Natural killer cell (primary cell): ENCODE results near the gene ZMIZ1. TPM values are rescaled to one million over a fixed set of nuclear protein-coding genes. Genes with fewer than 3 reads are reported as not detected.

Experiments
- ATAC-seq, 3 donors: fragments of 150-1000 bp in 2 of 3; fragments of 200-7000 bp in 1 of 3; cut with Tn5 transposase; 1 replicate in 1 of 3; 2 replicates in 2 of 3; pipeline ENCODE4 v1.10.0; 2021; ENCODE audit warnings: mild to moderate bottlenecking in 2 of 3, moderate library complexity in 2 of 3
- DNase-seq, 2 donors: peaks; one replicate each; pipeline versions ENCODE4 v3.0.0 to v3.0.0-alpha.2; 2013 to 2021; ENCODE audit warnings: mixed read lengths in 1 of 2
- H3K27ac ChIP-seq: one replicate; pipeline ENCODE4 v1.5.1; 2013; ENCODE audit warnings: mild to moderate bottlenecking, low read length
- H3K27me3 ChIP-seq: one replicate; pipeline ENCODE4 v1.6.1; 2013; ENCODE audit warnings: low read length; ENCODE audit not compliant: control insufficient read depth, insufficient read depth
- H3K36me3 ChIP-seq: one replicate; pipeline ENCODE4 v1.6.1; 2013; ENCODE audit warnings: low read length; ENCODE audit not compliant: control insufficient read depth, insufficient read depth
- H3K4me1 ChIP-seq: one replicate; pipeline ENCODE4 v1.6.1; 2013; ENCODE audit warnings: low read length; ENCODE audit not compliant: control insufficient read depth, insufficient read depth
- H3K4me3 ChIP-seq: one replicate; pipeline ENCODE4 v1.5.1; 2013; ENCODE audit warnings: low read length
- H3K9me3 ChIP-seq: one replicate; pipeline ENCODE4 v1.6.1; 2013; ENCODE audit warnings: low read length; ENCODE audit not compliant: control insufficient read depth, insufficient read depth
- H3K27ac Mint-ChIP-seq, 2 donors: one replicate each; pipeline ENCODE4 v1.8.0; 2022; ENCODE audit warnings: mild to moderate bottlenecking in 2 of 2, mixed read lengths in 2 of 2, moderate library complexity in 1 of 2
- H3K27me3 Mint-ChIP-seq, 2 donors: one replicate each; pipeline ENCODE4 v1.8.0; 2022; ENCODE audit warnings: low read depth in 2 of 2, mixed read lengths in 2 of 2
- H3K36me3 Mint-ChIP-seq: one replicate; pipeline ENCODE4 v1.8.0; 2022; ENCODE audit warnings: mixed read lengths
- H3K4me1 Mint-ChIP-seq, 2 donors: one replicate each; pipeline ENCODE4 v1.8.0; 2022; ENCODE audit warnings: mixed read lengths in 2 of 2
- H3K4me3 Mint-ChIP-seq: one replicate; pipeline ENCODE4 v1.8.0; 2022; ENCODE audit warnings: mild to moderate bottlenecking, moderate library complexity, mixed read lengths
- H3K9me3 Mint-ChIP-seq, 2 donors: one replicate each; pipeline ENCODE4 v1.8.0; 2022; ENCODE audit warnings: mixed read lengths in 2 of 2
- whole genome bisulfite sequencing: methylation state at CpG from one replicate; pipeline ENCODE4 v1.1.7; 2013; ENCODE audit warnings: missing lambda C conversion rate; ENCODE audit not compliant: insufficient coverage; 5-methylcytosine and 5-hydroxymethylcytosine counted together
- intact Hi-C: fragments of 100-400 bp; cut with micrococcal nuclease; formaldehyde crosslinking; loops from one replicate; pipeline ENCODE4 v1.14.2; 2022
- total RNA-seq, 4 donors: library from RNA; stranded (reverse); fragments of 120-200 nt in 1 of 4; gene quantifications; one replicate each; pipeline versions ENCODE4 v1.2.3 to v1.2.4, GENCODE V29; 2013 to 2022
- TF ChIP-seq, protein P1 (sequence below): fragments of 200-600 bp; IDR thresholded peaks from one replicate; pipeline ENCODE4 v1.8.0; 2022; ENCODE audit warnings: antibody characterized with exemption

Gene ZMIZ1
- total RNA-seq, 3 donors from 2014 or later (not counting 1 experiment from before 2014, with no cell fraction given): 36.5 to 51.5 (median 37.9) TPM

DNA sequence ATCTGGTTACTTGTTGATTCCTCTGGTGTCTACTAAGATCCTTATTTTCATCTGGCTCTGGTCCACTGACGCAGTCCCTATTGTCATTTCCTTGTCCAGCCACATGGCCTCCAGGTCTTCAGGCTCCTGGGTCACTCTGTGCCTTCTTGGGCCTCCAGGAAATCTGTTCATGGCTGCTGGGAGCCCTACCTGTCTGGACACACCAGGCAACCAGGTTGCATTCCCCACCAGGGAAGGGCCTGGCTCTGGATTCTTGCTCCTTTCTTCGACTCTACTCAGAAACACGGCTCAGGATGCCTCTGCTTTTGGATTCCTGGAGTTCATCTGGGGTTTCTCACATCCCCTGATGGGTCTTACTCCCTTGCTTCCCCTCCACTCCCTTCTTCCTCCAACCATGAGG is 270.5 kb downstream of the ZMIZ1 start:
- no peak overlapping the region for H3K27ac ChIP-seq
- 94% methylated on average over 3 of the region's 3 CpGs for WGBS
- no peak for ATAC-seq

DNA sequence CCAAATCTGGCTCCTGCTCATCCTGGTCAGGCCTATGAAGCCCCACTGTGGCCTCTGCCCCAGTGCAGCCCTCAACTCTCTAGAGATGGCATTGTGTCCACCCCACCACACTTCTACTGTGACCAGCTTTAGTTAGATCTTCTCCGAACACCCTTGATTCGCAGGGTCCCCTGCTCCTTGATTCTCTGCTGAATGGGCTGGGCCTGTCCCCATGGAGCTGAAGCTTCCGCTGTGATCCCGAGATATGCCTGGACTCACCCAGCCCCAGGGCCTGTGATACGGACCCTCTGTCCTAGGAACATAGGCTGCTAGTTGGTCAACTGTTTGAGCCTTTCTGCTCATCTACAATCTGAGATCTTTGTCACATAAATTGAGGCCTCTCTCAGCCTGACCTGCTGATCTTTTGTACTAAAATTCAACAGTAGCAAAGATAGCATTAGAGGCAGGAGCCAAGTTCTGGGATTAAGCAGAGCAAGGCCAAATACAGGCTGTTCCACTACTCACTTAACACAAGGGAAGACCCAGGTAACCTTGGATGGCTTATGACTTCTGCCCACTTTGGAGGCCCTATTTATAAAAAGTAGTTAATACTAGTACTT is 272.0 kb downstream of the ZMIZ1 start:
- Histone ChIP-seq H3K9me3 (no peaks in the 10 kb centered on the region), H3K4me1 (peaks cover 6% of the 10 kb centered on the region), H3K4me3 (no peak overlapping the region), H3K36me3 (no peaks in the 10 kb centered on the region), H3K27ac (no peak overlapping the region), H3K27me3 (no peaks in the 10 kb centered on the region)
- Mint-ChIP-seq H3K36me3 (no peaks in the 10 kb centered on the region), H3K4me1 (peaks cover 0 to 15% of the 10 kb centered on the region in 2 donors), H3K4me3 (no peak overlapping the region), H3K27me3 (no peaks in the 10 kb centered on the region), H3K27ac (no peak overlapping the region), H3K9me3 (no peaks in the 10 kb centered on the region)
- DNase-seq: peak in 1 of 2 donors; percentile 4
- WGBS: 97% methylated on average over 5 of the region's 5 CpGs
- TF ChIP-seq, protein P1, sequence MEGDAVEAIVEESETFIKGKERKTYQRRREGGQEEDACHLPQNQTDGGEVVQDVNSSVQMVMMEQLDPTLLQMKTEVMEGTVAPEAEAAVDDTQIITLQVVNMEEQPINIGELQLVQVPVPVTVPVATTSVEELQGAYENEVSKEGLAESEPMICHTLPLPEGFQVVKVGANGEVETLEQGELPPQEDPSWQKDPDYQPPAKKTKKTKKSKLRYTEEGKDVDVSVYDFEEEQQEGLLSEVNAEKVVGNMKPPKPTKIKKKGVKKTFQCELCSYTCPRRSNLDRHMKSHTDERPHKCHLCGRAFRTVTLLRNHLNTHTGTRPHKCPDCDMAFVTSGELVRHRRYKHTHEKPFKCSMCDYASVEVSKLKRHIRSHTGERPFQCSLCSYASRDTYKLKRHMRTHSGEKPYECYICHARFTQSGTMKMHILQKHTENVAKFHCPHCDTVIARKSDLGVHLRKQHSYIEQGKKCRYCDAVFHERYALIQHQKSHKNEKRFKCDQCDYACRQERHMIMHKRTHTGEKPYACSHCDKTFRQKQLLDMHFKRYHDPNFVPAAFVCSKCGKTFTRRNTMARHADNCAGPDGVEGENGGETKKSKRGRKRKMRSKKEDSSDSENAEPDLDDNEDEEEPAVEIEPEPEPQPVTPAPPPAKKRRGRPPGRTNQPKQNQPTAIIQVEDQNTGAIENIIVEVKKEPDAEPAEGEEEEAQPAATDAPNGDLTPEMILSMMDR: no peak
- no peak for ATAC-seq
- intact Hi-C loops: no loop called here

More for the DNA sequence above, 270.5 kb downstream of the ZMIZ1 start:
- peaks cover 0 to 7% of the 10 kb centered on the region in 2 donors for H3K4me1 Mint-ChIP-seq
- H3K36me3 ChIP-seq: no peaks in the 10 kb centered on the region
- no peak overlapping the region for H3K4me3 Mint-ChIP-seq
- TF ChIP-seq, protein P1: no peak
- DNase-seq: no peak
- no peaks in the 10 kb centered on the region for H3K9me3 Mint-ChIP-seq
- peak overlapping the region in 1 of 2 donors; percentile 39 for H3K27ac Mint-ChIP-seq
- H3K9me3 ChIP-seq: no peaks in the 10 kb centered on the region
- H3K4me1 ChIP-seq: peaks cover 6% of the 10 kb centered on the region
- no peaks in the 10 kb centered on the region for H3K27me3 ChIP-seq
- no peaks in the 10 kb centered on the region for H3K36me3 Mint-ChIP-seq
- no peaks in the 10 kb centered on the region for H3K27me3 Mint-ChIP-seq
- H3K4me3 ChIP-seq: no peak overlapping the region
- intact Hi-C loops: no loop called here

DNA sequence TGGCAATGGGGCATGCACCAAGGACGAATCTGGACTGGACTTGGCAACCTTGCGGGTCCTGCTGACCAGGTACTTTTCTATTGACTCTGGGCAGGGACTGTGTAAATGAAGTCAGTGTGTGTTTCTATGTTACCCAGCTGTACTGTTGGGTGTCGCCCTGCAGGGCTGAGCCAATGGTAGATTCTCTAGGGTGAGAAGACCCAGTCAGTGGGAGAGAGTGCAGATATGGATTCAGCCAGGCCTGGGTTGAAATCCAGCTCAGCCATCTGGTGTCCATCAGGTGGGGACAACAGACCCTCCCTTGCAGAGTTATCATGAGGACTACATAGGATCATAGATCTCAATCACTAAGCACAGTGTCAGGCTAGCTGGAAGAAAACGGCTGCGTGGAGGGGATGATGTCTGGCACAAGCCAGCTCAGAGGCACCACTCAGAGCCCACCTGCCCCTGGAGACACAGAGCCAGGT is 273.6 kb downstream of the ZMIZ1 start:
- Mint-ChIP-seq H3K9me3 (no peaks in the 10 kb centered on the region), H3K4me1 (peaks cover 0 to 20% of the 10 kb centered on the region in 2 donors), H3K27ac (no peak overlapping the region), H3K4me3 (no peak overlapping the region), H3K27me3 (no peaks in the 10 kb centered on the region), H3K36me3 (no peaks in the 10 kb centered on the region)
- TF ChIP-seq, protein P1: no peak
- Histone ChIP-seq H3K27ac (no peak overlapping the region), H3K4me3 (no peak overlapping the region), H3K9me3 (no peaks in the 10 kb centered on the region), H3K36me3 (no peaks in the 10 kb centered on the region), H3K27me3 (no peaks in the 10 kb centered on the region), H3K4me1 (peaks cover 15% of the 10 kb centered on the region)
- ATAC-seq (no peak), DNase-seq (peak in 1 of 2 donors; percentile 1)
- 98% methylated on average over 5 of the region's 5 CpGs for WGBS
- intact Hi-C loops: no loop called here
